ENCODE results near the gene ABLIM2. TPM values are rescaled to one million over a fixed set of nuclear protein-coding genes. Genes with fewer than 3 reads are reported as not detected.

ABLIM2 gene
- total RNA-seq, 1 donor from 2014 or later, result 11.3 TPM

DNA sequence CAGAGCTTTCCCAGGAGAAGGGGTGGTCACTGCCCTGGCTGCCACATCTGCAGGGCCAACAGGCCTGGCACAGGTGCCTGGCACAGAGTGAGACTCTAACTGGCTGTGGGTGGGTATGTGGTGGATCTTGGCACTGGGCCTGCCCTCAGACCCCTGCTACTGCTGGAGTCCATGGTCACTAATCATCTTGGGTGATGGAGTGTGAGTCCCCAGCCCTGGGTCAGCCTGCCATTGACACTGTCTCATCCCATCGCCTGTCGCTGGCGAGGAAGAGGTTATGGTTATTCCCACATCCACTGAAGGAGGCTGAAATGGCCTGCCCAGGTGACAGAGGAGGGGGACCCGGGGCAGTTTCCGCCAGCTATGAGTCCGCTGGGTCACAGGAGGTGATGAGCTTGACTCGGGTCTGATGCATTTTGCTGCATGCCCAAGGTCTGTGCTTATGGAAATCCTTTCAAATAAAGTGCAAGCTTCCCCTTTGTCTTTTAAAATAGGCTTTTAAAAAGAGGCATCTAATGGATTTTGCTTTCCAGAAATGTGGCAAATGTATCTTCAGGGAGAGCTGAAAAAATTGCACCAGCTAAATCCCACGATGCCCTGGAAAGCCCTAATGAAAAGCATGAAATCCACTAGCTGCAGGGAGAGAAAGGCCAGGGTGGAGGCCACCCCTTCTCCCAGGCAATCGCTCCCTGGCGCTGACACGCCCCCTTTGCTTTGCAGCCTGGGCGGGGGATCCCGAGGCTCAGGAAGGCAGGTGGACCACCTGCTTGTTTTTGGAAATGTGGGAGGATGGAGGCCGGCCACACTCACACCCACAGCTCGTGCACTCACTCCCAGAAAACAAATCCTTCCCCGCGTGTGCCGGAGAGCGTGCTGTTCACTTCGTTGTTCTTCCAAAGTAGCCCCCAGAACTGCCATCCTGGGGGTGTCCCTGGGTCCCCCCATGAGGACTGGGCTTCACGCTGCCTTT lies 54.9 kb downstream of the ABLIM2 start:
- DNase-seq (ENCODE audit: low spot score), result no peak

DNA sequence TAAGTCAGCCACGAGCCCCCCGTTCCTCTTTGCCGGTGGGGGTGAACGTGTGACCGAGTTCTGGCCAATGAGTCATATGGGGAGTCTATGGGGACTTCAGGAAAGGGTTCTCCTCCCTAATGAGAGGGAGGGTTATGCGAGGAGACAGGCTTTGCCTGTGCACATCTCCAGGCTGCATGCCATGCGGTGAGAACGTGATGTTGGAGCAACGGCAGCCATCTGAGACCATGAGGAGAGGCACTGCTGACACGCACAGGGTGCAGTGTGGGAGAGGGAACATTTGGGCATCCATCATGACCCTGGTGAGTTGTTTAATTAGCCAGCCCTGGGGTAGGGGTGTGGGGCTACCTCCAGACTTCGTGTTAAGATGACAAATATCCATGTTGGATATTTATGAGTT lies 55.8 kb downstream of the ABLIM2 start:
- no peak for DNase-seq (ENCODE audit: low spot score)

GRCh38 chr4:8102076-8102355 lies 56.6 kb downstream of the ABLIM2 start:
- no peak for DNase-seq (ENCODE audit: low spot score)

DNA sequence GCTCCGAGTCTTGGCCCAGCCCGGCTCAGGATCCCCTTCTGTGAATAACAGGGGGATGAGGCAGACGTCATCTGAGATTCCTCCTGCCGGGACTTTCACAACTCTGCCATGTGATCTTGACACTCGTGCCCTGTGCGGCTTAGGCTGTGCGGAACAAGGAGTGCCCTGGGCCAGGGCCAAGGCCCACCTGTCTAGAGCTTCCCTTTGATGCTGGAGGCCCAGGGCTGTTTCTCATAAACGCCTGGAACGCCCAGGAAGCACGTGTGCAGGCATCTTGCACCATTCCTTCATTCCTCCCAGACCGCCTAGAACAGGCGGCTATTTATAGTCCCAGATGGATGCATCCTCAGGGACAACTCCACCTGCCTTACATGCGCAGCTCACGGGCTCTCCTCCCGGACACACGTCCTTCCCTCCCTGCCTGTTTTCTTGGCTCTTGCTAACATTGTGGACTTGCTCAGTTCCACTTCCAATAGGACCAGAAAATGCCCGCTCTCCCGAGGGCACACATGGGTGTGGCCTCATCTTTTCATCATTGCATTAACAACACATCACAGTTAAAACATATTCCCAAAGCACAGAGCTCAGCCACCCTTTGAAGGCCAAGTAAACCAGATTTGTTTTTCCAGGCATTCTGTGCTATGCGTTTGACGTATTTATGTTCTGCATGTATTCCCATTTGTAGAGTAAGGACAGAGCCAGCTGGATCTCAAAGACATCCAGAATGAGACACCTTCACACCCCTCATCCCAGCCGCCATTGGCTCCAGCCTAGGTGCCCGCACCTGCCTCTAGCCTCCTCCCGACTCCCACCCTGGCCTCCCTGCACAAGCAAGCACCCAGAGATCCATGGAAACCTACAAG lies 57.2 kb downstream of the ABLIM2 start:
- DNase-seq (ENCODE audit: low spot score), result peak; percentile 25

DNA sequence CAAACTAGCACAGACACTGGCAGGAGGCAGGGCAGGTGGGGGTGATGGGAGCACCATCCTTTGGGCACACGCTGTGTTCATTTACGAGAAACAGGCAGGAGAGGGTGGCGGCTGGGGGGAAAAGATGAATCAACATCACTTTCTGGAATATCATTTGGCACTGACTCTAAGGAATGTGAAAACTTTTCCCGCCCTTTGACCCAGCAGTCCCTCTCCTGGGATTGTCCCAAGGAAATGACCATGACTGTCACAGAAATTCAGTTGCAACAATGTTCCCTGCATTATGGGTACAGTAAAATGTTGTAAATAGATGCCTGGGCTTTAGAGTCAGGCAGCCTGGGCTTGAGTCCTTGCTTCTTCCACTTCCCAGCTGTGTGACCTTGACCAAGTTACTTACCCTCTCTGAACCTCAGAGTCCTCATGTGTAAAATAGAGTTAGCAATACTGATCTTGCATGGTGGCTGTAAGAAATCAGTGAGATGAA lies 58.6 kb downstream of the ABLIM2 start:
- DNase-seq (ENCODE audit: low spot score), result no peak

DNA sequence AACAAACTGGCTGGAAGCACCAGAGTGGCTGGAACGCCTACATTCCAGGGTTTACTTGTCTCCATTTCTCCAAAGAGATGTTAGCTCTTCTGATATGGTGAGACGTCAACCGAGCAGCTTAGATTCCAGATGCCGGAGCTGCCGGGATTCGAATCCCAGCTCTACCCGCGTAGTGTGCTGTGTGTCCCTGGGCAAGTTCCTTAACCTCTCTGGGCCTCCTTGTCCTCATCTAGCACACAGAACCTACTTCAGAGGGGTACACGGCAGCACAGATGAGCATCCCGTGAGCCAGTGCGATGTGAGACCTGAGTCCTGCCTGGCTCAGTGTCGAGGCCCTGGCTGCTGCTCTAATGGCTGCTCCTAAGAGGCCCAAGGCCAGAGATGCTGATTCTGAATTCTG lies 60.1 kb downstream of the ABLIM2 start:
- DNase-seq (ENCODE audit: low spot score), result no peak

- no peak for DNase-seq (ENCODE audit: low spot score)
Measured at GRCh38 chr4:8097721-8098345, 60.8 kb downstream of the ABLIM2 start.

- no peak for DNase-seq (ENCODE audit: low spot score)
Measured at GRCh38 chr4:8097141-8097541, 61.5 kb downstream of the ABLIM2 start.

DNA sequence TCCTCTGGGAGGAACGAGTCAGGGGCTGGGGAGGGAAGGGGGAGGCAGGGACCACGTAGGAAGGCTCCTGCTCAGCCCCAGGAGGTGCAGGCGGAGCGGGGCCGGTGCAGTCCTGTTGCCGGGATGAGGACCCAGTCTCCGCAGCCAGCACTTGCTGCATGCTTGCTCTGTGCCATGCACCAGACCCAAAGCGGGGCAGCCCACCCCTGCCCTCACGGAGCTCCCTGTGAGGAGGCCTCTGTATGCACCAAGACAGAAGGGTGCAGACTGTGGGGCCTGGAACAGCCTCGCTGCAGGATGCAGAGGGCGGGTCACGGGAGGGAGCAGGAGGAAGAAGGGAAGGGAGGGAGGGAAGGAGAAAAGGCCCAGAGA lies 61.9 kb downstream of the ABLIM2 start:
- DNase-seq (ENCODE audit: low spot score), result no peak

DNA sequence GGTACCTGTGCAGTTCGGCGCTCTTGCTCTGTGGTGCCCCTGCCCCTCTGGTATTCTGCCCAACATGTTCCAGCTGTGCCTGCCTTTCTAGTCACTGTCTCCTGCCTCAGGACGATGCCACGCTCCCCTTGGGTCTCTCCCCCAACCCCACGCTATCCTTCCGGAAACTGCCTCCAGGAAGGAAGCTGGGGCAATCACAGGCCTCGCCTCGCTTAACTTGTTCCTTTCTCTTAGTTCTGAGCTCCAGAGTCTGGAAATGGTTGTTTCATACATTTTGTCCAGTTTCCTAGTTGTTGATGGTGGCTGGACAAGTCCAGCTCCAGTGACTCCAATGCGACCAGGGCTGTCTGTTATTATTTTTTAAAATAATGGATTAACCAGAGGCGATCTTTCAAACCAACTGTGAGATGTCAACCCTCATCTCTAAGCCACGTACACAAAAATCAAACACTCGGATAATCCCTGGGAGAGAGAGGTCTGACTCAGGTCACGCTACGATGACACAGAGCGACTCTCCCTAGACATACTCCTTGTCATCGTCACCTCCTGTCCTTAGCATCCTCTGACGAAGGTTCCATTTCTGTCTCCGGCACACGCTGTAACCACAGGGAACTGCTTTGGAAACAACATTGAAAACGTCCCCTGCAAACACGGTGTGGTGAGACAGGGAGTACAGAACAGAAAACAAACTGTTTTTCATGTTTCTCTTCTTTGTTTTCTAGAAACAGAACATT lies 62.5 kb downstream of the ABLIM2 start:
- DNase-seq (ENCODE audit: low spot score), result no peak

DNA sequence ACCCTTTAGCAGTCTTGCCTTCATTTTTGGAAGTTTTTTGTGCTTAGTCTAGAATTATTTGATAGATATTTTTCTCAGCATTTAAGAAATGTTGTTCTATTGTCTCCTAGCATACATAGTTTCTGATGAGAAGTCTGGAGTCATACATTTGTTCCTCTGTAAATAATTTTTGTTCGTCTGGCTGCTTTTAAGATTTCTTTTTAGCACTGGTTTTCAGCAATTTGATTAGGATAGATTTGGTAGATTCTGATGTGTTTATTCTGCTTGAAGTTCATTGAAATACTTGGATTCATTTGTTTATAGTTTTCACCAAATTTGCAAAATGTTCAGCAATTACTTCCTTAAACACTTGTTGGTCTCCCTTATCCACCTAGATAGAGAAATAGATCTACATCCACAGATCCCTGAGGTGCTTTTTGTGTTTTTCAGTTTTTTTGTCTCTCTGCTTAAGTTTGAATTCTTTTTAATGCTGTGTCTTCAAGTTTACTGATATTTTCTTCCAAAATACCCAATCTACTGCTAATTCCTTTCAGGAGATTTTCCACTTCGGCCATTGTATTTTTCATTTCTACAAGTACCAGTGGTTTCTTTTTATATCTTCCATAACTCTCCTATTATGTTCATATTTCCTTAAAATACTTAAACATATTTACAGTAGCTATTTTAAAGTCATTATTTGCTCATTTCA lies 64.9 kb downstream of the ABLIM2 start:
- DNase-seq (ENCODE audit: low spot score), result no peak

DNA sequence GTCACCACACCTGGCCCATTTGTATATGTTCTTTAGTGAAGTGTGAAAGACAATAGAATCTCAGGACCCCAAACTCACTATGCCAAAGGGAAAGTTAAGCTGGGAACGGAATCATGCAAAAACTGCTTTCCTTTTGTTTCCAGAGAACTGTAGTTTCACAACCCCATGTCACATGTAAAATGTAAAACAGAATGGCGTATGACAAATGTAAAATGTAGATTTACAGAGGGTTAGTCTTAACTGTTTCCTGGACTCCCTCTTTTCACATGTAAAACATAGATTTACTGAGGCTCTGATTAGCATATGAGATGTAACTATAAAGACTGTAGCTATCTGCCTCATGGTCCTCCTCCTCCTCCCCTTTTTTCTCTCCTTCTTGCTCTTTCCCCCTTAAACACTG lies 66.3 kb downstream of the ABLIM2 start:
- no peak for DNase-seq (ENCODE audit: low spot score)

DNA sequence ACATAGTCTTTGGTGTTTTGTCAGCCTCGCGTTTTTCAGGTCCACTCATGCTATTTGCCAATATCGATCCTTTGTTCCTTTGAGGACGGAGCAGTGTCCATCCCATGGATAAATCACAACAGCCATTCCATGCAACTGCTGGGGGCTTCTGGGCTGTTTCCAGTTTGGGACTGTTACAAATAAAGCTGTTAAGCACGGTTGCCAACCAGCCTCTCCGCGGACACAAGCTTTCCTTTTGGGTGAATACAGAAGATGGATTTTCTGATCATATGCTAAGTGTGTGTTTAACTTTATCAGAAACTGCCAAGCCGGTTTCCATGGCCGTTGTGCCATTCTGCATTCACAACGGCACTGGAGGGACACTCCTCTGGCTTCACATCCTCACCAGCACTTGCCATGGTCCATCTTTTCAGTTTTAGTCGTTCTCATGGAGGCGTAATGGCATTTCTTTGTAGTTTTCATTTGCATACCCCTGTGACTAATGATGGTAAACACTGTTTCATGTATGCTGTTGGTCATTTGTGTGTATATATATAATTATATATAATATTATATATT lies 67.8 kb downstream of the ABLIM2 start:
- DNase-seq (ENCODE audit: low spot score), result no peak

DNA sequence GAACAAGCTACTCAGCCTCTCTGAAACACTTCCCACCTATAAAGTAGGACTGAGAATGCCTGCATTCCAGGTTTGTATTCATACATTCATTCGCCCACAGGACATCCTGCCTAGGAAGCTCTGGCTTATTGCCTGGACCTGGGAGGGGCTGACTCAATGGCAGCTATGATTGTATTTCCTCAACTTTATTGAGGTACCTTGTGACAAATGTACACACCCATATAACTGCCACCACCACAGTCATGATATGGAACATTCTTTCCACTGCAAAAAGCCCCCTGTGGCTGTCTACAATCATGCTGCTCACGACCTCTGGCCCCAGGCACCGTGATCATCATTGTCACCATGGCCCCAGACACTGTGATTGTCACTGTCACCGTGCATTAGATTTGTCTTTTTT lies 68.3 kb downstream of the ABLIM2 start:
- peak; percentile 26 for DNase-seq (ENCODE audit: low spot score)

- DNase-seq (ENCODE audit: low spot score), result no peak
Measured at GRCh38 chr4:8089862-8090261, 68.8 kb downstream of the ABLIM2 start.

DNA sequence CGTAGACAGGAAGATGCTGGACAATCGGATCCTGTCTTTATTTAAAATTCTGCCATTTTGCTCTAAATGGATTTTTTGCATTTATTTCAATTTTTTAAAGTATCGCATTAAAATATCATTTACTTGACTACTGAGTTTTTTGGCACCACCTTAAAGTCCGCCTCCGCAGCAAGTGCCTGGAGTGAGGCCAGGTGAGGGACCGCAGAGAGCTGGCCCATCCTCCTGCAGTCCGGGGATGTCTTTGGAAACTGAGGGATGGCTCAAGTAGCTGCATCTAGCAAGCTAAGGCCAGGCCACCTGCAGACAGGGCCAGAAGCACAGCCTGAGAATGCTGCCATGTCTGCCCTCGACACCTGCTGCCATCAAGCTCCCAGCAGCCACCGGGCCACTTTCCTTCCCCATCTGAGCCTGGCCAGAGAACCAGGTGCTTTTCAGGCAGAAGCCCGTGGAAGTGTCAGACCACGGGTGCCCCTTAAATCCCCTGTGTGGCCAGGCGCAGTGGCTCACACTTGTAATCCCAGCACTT lies 69.6 kb downstream of the ABLIM2 start:
- DNase-seq (ENCODE audit: low spot score), result no peak

DNA sequence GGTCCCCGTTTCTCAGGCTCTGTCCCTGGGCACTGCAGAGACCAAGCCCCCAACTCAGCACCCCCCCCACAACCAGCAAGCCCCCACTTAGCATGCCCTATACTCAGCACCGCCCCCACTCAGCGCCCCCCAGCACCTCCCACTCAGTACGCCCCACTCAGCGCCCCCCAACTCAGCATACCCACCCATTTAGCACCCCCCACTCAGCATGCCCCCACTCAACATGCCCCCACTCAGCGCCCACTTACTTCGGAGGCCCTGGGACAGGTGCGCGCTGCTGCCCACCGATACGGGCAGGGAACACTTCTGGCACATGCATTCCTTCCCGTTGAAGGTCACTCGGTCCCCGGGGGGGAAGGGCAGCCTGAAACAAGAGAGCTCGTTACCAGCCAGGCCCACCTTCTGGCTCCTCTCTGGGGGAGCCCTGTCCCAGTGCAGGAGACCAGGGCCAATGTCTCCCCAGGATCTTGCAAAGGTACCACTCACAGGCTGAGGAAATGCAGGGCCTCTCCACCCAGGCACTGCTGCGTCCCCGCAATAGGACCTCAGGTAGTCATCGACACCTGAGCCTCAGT lies 70.6 kb downstream of the ABLIM2 start:
- DNase-seq (ENCODE audit: low spot score), result no peak

- no peak for DNase-seq (ENCODE audit: low spot score)
Measured at GRCh38 chr4:8086783-8087445, 71.7 kb downstream of the ABLIM2 start.

DNA sequence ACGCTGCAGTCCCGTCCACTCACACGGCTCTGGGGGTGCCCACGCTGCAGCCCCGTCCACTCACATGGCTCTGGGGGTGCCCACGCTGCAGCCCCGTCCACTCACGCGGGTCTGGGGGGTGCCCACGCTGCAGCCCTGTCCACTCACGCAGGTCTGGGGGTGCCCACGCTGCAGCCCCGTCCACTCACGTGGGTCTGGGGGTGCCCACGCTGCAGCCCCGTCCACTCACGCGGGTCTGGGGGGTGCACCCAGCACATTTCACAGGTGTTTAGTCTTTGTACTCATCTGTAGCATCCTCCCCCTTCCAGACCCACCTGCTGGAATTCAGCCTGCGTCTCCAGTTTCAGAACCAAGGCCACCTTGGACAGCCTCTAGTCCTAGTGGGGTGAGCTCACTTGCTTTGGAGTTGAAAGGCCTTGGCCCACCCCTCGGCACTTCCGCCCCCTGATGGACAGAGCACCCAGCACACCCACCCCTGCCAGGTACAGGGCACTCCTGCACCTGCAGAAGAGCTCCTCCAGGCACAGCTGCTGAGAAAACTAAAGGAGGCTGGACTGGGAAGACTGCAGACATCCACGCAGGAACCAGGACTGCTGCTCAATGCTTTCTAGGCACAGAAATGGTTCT lies 73.0 kb downstream of the ABLIM2 start:
- DNase-seq (ENCODE audit: low spot score), result no peak

All from mucosa of gallbladder (tissue), 1 donor.